ENCODE measurements around the gene DCP2. TPM values are rescaled to one million over a fixed set of nuclear protein-coding genes. Genes with fewer than 3 reads are reported as not detected.

The DCP2 gene
- polyA plus RNA-seq, 1 experiment: 18.4 TPM

DNA sequence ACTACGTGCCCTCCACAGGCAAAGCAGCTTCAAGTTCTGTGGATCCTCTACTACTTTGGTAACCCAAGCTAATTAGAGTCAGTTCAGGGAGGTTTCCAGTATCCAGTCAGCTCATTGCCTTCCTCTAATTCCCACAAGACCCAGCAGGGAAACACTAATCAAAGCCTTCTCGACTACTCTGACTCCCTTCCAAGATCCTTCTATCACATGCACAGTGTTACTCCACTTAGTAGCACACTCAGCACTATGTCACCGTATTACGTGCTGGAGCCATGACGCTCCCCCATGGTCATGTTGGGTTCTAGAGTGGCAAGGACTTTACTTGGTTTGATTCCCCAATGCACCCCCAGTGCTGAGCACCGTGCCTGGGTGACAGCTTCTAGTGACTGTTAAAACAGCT lies 53.0 kb downstream of the DCP2 start:
- Histone ChIP-seq H3K4me3 (ENCODE audit: low read depth, low read length) (no peak overlapping the region), H3K27ac (ENCODE audit: low read depth, low read length) (no peak overlapping the region), H3K27me3 (ENCODE audit: control insufficient read depth, insufficient read depth, low read length) (no peaks in the 10 kb centered on the region), H3K9me3 (ENCODE audit: control insufficient read depth, insufficient read depth, low read length) (no peaks in the 10 kb centered on the region)
- TF ChIP-seq, protein P1, sequence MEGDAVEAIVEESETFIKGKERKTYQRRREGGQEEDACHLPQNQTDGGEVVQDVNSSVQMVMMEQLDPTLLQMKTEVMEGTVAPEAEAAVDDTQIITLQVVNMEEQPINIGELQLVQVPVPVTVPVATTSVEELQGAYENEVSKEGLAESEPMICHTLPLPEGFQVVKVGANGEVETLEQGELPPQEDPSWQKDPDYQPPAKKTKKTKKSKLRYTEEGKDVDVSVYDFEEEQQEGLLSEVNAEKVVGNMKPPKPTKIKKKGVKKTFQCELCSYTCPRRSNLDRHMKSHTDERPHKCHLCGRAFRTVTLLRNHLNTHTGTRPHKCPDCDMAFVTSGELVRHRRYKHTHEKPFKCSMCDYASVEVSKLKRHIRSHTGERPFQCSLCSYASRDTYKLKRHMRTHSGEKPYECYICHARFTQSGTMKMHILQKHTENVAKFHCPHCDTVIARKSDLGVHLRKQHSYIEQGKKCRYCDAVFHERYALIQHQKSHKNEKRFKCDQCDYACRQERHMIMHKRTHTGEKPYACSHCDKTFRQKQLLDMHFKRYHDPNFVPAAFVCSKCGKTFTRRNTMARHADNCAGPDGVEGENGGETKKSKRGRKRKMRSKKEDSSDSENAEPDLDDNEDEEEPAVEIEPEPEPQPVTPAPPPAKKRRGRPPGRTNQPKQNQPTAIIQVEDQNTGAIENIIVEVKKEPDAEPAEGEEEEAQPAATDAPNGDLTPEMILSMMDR (IDR thresholded peaks at IDR 0.05; ENCODE audit: low read depth, low read length): no peak
- ChIA-PET POLR2A (interaction anchor here (1.1 kb wide), 1 partner anchor 13 kb away, joined by 4 read pairs; no protein-coding TSS in a partner anchor), CTCF (interaction anchor here (0.6 to 1.6 kb wide), 2 partner anchors 34 to 387 kb away, joined by 3 to 5 read pairs; no protein-coding TSS in a partner anchor)
- DNase-seq (ENCODE audit: low read depth, low spot score): no peak

DNA sequence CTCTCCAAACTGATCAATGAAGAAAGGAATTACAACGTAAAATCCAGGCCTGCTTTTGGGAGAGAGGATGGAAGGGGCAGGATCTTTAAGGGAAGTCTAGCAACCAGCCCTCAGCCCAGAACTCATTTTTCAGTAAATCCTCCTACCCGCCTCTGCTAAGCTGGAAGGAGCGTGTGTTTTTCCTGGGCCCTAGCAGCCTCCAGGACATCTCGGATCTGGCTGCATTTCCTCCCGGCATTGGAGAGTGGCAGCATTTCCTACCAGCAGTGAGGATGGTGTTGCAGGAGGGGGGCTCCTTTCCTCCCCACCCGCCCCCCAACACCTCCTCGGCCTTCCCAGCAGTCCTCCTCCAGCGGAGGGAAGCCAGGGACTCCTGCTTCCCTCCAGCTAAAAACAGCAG lies 54.5 kb downstream of the DCP2 start:
- DNase-seq (ENCODE audit: low read depth, low spot score): no peak
- peak overlapping the region; percentile 11 for H3K27ac ChIP-seq (ENCODE audit: low read depth, low read length)
- ChIA-PET POLR2A (no interaction called here), CTCF (interaction anchor here (1.6 kb wide), 1 partner anchor 35 kb away, joined by 5 read pairs; no protein-coding TSS in a partner anchor)
- no peak overlapping the region for H3K4me3 ChIP-seq (ENCODE audit: low read depth, low read length)
- H3K9me3 ChIP-seq (ENCODE audit: control insufficient read depth, insufficient read depth, low read length): no peaks in the 10 kb centered on the region
- TF ChIP-seq, protein P1 (IDR thresholded peaks at IDR 0.05; ENCODE audit: low read depth, low read length): no peak
- H3K27me3 ChIP-seq (ENCODE audit: control insufficient read depth, insufficient read depth, low read length): no peaks in the 10 kb centered on the region

DNA sequence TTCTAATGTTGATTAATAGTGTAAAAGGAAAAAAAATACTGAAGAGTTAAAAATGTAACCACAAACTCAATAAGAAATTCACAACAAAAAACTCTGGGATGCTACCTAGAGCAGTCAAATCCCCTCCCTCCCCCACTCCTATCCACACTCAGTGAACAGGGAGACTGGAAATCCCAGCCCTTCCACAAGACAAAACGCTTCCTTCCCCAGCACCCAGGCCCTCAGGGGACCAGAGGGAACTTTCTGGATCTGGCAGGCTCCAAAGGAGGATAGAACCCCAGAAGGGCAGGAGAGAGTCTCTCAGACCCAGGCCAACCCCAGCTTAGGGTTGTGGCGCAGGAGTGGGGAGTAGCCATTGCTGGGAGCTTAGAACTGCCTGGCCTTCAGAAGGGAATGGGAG lies 55.0 kb downstream of the DCP2 start:
- DNase-seq (ENCODE audit: low read depth, low spot score): no peak
- no peak overlapping the region for H3K4me3 ChIP-seq (ENCODE audit: low read depth, low read length)
- TF ChIP-seq, protein P1 (IDR thresholded peaks at IDR 0.05; ENCODE audit: low read depth, low read length): no peak
- ChIA-PET CTCF (interaction anchor here (0.7 to 1.6 kb wide), 2 partner anchors 8 to 36 kb away, joined by 3 to 5 read pairs; no protein-coding TSS in a partner anchor), POLR2A (no interaction called here)
- H3K9me3 ChIP-seq (ENCODE audit: control insufficient read depth, insufficient read depth, low read length): no peaks in the 10 kb centered on the region
- no peaks in the 10 kb centered on the region for H3K27me3 ChIP-seq (ENCODE audit: control insufficient read depth, insufficient read depth, low read length)
- no peak overlapping the region for H3K27ac ChIP-seq (ENCODE audit: low read depth, low read length)

DNA sequence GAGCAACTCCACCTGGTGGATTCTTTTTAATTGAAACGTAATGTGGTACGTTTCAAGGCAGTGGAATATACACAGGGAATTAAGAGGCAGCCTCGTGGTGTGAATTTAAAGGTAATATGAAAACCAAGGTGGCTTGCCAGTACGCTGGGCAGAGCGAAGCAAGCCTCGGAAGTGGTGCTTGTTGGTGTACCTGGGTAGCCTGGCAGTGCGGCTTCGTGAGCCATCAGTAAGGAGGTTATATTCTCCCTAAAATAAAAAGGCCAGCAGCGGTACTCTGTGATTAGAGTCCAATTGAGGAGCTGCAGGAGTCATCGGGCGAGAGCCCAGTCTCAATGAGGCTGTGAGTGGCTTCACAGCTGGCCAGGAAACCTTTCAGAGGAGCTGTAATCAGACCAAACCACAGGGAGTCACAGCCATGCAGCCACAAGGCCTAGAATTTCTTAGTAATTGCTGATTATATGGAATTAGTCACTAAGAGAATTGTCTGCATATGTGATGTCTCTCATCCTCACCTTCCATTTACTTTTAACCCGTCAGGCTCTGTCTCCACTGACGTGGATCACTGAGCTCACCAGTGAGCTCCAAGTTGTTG lies 57.7 kb downstream of the DCP2 start:
- ChIA-PET POLR2A (no interaction called here), CTCF (no interaction called here)
- no peak for DNase-seq (ENCODE audit: low read depth, low spot score)
- Histone ChIP-seq H3K4me3 (ENCODE audit: low read depth, low read length) (no peak overlapping the region), H3K9me3 (ENCODE audit: control insufficient read depth, insufficient read depth, low read length) (no peaks in the 10 kb centered on the region), H3K27ac (ENCODE audit: low read depth, low read length) (no peak overlapping the region), H3K27me3 (ENCODE audit: control insufficient read depth, insufficient read depth, low read length) (no peaks in the 10 kb centered on the region)
- TF ChIP-seq, protein P1 (IDR thresholded peaks at IDR 0.05; ENCODE audit: low read depth, low read length): no peak

DNA sequence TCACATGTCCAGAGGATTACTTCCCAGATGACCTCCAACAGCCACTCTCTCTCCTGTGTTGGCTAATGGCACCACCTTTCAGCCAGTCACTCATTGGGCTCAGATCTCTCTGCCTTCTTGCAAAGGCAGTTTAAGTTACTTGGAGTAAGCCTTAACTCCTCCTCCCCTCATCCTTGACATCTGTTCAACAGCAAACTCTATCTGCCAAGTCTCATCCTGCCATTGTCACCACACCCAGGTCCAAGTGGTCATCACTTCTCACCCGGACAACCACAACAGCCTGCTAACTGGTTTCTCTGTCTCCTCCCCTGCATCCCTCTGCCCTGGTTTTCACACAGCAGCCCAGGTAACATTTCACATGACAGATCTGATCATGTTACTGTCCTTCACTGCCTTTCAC lies 58.5 kb downstream of the DCP2 start:
- TF ChIP-seq, protein P1 (IDR thresholded peaks at IDR 0.05; ENCODE audit: low read depth, low read length): no peak
- Histone ChIP-seq H3K9me3 (ENCODE audit: control insufficient read depth, insufficient read depth, low read length) (no peaks in the 10 kb centered on the region), H3K27me3 (ENCODE audit: control insufficient read depth, insufficient read depth, low read length) (no peaks in the 10 kb centered on the region), H3K4me3 (ENCODE audit: low read depth, low read length) (no peak overlapping the region), H3K27ac (ENCODE audit: low read depth, low read length) (no peak overlapping the region)
- ChIA-PET CTCF (interaction anchor here (0.6 kb wide), 1 partner anchor 577 kb away, joined by 3 read pairs; no protein-coding TSS in a partner anchor), POLR2A (no interaction called here)
- no peak for DNase-seq (ENCODE audit: low read depth, low spot score)

Measured in AG04450 (cell line).